Activated CD4-positive, alpha-beta T cell treated with anti-CD3 and anti-CD28 coated beads, Interleukin-2, amount 50 U/mL, for 48 hours (primary cell): ENCODE results near the gene PRKCZ.

ENCODE experiments used
- DNase-seq, 2 experiments: peaks; one replicate each; pipeline ENCODE4 v3.0.0-alpha.2; 2020

PRKCZ gene

DNA sequence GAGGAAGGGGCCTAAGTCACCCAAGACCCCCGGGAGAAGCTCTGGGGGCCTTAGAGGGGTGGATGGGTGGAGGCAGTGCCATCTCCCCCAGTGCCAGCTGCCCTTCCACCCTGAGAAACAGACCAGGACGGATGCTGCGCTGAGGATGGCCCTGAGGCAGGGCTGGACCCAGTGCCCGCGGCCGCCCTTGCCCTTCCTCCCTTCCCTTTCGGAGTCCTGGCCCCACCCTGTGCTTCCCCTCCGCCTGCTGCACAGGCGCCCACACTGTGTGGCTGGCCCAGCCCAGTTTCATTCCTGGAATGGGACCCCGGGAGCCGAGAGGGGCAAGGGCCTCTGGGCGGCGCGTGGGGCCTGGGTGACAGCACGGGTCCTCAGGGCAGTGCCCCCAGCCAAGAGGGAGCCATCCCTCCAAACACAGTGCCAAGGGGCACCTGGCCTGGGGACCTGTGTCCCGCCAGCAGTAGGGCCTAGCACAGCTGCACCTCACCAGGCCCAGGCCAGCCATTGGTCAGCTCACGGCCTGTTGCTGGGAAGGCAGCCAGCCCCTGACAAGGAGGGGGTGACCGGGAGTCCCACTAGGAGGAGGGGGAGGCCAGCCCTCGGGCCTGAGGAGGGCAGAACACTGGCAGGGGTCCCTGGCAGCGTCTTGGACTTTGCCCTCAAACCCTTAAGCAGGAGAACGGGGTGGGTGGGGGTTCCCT, 164.5 kb downstream of the PRKCZ start:
- DNase-seq, result no peak

DNA sequence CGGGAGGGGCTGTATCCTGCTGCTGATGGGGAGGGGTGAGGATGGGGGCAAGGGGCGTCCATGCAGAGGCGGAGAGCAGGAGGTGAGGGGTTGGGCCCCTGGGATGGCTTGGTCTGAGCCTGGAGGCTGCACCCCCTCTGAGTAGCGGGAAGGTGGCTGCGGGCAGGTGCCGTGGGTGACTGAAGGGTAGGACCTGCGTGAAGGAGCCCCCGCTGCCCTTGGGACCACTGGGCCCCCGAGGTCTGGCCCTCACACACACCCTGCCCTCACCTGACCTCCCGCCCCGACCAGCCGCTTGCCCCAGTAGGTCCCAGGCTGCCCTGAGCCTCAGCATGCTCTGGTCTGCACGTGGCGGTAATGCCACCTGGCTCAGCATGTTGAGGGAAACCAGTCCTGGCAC, 165.1 kb downstream of the PRKCZ start:
- DNase-seq, result no peak

DNA sequence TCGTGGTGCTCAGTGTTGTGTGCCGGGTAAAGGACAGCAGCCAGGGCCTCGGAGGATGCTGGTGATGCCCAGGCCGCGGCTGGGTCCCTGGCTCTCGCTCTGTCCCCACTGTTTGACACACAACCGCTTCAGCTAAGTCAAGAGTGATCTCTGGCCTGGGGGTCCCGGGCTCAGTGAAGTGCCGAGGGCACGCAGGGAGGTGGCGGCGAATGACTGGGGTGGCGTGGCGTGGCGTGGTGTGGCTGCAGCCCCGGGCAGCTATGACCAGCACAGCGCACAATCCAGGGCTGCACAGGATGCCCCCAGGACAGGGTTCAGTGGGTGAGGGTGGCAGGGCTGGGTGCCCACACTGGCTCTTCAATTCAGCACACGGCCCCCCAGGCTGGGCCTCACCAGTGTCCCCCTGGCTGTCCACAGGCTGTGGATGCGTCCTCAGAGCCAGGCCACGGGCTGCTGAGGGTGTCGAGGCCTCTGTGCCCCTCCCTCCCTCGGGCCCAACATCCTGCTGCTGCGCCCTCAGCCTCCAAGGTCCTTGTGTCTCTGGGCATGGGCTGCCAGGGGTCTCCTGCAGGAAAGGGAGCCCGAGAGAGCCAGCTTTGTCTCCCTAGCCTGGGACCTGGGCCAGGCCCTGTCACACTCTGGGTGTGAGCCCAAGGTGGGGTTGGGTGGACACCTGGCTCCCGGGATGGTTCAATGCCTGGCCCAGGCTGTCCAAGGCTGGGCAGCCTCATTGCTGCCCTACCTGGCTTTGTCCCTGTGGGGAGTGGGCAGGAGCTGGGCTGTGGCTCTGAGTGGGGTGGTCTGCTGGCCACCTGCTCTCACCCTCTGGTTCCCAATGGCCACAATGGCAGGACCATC, 165.9 kb downstream of the PRKCZ start:
- DNase-seq, result no peak

GRCh38 chr1:2216767-2217058, 166.5 kb downstream of the PRKCZ start:
- DNase-seq, result no peak

- no peak for DNase-seq
Observed at GRCh38 chr1:2221271-2221670, 171.1 kb downstream of the PRKCZ start.

- no peak for DNase-seq
Observed at GRCh38 chr1:2224170-2224584, 174.0 kb downstream of the PRKCZ start.

GRCh38 chr1:2224631-2225428, 174.6 kb downstream of the PRKCZ start:
- DNase-seq, result no peak

DNA sequence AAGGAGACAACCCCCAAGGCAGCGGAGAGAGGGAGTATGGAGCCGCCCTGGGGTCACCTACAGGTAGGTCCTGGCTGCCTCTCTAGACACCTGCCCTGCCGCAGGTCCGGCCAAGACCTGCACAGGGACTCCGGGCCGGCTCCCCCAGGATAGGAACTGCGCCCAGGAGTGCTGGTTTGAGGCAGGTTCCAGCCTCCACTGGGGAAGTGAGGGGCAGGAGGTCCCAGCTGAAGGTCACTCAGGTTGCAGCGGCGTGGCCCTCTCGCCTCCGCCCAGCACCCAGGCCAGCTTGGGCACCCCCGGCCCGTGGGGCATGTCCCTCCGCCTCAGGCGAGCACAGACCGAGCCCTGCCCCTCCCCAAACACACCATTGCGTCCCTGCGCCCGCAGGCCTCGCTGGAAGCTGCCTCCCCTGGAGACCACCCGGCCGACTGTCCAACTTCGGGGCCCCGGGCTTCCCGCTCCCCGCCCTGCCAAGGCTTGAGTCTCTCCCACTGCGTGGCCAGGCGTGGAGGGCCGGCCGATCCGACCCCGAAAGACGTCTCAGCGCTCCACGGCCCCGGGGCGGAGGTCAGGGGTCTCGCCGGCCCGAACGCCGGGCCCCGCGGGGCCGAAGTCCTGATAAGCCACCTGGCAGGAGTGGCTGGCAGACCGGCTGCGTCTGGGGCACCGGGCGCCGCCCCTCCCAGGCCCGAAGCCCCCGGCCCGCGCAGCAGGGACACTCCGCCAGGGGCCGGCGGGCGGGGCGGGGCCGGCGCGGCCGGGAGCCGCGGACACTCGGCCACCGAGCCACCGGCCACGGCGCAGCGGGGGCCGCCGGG, 176.5 kb downstream of the PRKCZ start:
- no peak for DNase-seq

DNA sequence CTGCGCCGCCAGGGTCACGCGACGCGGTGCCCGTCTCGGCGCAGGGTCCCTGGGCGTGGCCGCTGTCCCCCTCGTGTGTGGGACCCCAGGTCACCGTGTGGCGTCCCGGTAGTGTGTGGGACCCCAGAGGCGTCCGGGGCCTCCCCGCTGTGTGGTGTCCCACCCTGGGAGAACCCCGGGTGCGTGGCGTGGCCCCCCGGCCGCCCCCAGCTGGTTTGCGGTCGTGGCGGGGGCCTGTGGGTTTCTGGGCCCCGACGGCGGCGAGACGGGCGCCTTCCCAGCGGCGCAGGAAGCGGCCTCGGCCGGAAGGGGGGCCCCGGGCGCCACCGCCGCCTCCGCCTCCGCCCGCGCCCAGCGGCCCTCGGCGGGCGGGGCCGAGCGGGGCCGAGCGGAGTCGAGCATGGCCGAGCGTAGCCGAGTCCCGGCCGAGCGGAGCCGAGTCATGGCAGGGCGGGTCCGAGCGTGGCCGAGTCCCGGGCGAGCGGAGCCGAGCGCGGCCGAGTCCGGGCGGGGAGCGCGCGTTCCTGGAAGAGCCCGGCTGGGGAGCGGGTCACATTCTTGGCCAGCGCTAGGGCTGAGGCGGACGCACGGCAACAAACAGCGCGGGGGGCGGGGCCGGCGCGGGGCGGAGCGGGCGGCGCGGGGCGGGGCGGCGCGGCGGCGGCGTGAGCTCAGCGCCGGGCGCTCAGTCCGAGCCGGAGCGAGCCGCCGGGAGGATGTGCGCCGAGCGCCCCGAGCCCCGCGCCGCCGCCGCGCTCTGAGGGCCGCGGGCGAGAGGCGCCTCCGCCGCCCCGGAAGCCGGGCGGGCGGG, 177.3 kb downstream of the PRKCZ start:
- DNase-seq, result peak; percentile 93 to 94

DNA sequence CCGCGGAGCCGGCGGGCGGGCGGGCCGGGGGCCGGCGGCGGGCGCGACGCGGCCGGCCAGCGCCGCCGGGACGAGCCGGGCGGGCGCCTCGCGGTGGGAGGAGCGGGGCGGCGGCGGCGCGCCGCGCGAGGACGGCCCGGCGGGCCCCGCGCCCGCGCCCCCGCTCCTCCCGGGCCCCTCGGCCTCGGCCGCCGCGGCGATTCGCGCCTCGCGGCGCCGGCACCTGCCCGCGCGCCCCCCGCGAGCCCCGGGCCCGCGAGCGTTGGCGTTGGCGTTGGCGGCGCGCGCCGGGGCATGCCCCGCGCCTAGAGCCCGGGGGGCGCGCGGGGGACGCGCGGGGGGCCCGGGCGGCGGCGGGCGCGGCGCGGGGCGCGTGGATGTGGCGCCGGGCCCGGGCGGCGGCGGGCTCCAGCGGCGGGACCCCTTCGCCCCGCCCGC, 178.0 kb downstream of the PRKCZ start, which contains the start of gene SKI:
SKI (plus strand) TSS at position 163 of the 438 bp plus-strand sequence. CDS start 448 bp downstream, outside the sequence.
- no peak for DNase-seq

DNA sequence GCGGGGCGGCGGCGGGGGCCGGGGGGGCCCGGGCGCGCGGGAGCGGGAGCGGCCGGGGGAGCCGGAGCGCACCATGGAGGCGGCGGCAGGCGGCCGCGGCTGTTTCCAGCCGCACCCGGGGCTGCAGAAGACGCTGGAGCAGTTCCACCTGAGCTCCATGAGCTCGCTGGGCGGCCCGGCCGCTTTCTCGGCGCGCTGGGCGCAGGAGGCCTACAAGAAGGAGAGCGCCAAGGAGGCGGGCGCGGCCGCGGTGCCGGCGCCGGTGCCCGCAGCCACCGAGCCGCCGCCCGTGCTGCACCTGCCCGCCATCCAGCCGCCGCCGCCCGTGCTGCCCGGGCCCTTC, 178.5 kb downstream of the PRKCZ start:
- DNase-seq, result peak in 1 of 2 experiments; percentile 48

DNA sequence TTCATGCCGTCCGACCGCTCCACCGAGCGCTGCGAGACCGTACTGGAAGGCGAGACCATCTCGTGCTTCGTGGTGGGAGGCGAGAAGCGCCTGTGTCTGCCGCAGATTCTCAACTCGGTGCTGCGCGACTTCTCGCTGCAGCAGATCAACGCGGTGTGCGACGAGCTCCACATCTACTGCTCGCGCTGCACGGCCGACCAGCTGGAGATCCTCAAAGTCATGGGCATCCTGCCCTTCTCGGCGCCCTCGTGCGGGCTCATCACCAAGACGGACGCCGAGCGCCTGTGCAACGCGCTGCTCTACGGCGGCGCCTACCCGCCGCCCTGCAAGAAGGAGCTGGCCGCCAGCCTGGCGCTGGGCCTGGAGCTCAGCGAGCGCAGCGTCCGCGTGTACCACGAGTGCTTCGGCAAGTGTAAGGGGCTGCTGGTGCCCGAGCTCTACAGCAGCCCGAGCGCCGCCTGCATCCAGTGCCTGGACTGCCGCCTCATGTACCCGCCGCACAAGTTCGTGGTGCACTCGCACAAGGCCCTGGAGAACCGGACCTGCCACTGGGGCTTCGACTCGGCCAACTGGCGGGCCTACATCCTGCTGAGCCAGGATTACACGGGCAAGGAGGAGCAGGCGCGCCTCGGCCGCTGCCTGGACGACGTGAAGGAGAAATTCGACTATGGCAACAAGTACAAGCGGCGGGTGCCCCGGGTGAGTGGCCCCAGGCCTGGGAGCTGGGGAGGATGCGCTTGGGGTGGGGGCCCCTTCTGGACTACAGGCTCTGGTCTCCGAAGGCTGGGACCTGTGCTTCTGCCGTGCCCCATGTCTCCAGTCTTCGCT, 179.0 kb downstream of the PRKCZ start:
- peak; percentile 56 to 62 for DNase-seq

DNA sequence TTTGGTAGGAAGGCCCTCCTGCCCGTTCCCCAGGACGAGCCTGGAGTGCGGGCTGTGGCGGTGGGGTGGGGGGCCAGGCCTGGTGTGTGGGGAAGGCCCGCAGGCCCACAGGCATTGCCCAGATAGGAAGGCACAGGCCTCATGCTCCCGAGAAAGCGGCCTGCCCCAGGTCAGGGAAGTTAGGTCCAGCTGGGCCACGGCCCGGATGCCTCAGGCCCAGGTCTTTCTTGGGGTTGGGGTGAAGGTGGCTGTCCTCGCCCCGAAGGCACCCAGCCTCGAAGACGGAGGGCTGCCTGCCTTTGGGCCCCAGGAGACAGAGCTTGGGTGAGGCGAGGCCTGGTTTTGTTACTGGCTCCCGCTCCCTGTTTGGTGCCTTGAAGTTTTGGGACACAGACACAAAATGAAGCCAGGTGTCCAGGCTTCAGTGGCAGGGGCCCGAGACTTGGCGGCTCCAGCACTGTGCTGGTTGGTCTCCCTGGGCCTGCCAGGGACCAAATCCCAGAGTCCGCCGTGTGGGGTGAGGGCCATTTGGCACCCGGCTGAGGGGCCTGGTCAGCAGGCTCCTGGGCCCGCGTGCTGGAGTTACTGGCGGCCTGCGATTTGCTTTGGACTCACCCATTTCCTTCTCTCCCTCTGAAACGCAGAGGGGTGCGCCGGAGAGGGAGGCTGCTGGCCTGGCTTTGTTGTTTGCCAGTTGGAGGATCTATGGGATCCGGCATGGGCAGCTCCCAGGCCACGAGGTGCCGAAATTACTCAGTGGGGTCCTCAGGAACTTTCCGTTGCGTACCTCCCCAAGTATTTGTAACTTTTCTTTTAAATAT, 179.9 kb downstream of the PRKCZ start:
- DNase-seq, result peak in 1 of 2 experiments; percentile 40

DNA sequence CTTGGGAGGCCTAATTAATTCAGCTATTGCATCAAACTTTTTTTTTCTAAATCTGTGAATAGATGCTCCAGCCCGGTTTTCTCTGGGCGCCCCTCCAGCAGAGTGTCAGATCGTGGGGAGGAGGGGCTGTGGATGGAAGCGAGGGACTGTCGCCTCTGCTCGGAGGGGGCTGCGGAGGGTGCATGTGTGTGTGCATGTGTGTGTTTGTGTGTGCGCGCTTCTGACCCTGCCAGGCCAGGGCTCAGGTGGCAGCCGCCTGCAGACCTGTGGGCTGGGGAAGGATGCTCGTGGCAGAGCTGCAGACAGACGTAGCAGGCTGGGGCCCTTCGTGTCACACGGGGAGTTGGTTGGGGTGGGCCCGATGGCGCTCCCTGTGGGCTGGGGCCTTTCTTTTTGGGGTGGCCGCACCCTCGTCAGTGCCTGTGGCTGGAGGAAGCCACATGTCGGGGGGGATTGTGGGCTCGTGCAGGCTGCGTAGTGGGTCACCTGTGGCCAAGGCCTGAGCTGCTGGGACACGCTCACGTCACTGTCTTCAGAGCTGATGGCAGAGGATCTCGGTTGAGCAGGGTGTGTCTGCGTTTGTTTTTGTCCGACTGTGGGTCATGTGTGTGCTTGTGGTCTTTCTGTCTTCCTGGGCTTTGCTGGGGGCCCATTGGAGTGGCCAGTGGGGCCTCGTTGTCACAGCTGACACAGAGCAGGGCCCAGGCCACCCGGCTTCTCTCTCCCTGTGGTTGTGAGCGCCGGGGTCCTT, 180.7 kb downstream of the PRKCZ start:
- peak; percentile 34 to 52 for DNase-seq

- DNase-seq, result peak; percentile 81 to 88
Observed at GRCh38 chr1:2231532-2232254, 181.5 kb downstream of the PRKCZ start.

GRCh38 chr1:2232255-2232915, 182.2 kb downstream of the PRKCZ start:
- no peak for DNase-seq

DNA sequence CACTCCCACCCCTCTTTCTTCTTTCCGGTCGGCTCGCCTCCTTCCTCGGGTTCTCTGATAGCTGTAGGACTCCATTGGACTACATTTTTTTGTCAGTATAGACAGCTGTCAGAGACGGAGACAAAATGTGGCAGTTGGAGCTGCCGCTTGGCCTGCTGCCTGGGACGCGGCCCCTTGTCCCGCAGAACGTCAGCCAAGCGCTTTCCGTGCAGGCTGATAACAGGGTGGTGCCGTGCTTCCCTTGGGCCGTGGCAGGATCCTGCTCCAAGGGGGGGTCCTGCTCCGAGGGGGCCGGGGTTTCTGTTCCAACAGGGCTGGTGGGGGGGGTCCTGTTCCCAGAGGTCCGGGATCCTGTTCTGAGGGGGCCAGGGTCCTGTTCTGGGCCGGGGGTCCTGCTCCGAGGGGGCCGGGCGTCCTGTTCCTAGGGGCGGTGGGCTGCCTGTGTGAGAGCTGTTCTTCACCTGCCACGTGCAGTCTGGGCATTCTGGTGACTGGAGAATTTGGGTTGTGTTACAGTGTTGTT, 182.8 kb downstream of the PRKCZ start:
- no peak for DNase-seq

GRCh38 chr1:2233468-2233867, 183.3 kb downstream of the PRKCZ start:
- DNase-seq, result no peak
